Measurements from ENCODE around the gene COLEC12.

GRCh38 chr18:392928-393573 is 107.5 kb downstream of the COLEC12 start:
- TF ChIP-seq EP300 (IDR thresholded peaks at IDR 0.05) (no peak), CTCF (IDR thresholded peaks at IDR 0.05) (no peak), POLR2AphosphoS5 (IDR thresholded peaks at IDR 0.05) (no peak)
